Neural crest cell (in vitro differentiated cells): Measurements from ENCODE around the gene LIN7B. TPM values are rescaled to one million over a fixed set of nuclear protein-coding genes. Genes with fewer than 3 reads are reported as not detected.
A peak's percentile ranks its signal among the peaks of the same experiment; 100 is the strongest.

ENCODE experiments used
- DNase-seq: peaks from one replicate; pipeline ENCODE4 v3.0.0; 2021; ENCODE audit warnings: low read depth, mixed read lengths, low spot score
- H3K27ac Mint-ChIP-seq: one replicate; pipeline ENCODE4 v1.8.0; 2021; ENCODE audit warnings: mild to moderate bottlenecking, mixed read lengths; ENCODE audit not compliant: unreplicated experiment
- H3K27me3 Mint-ChIP-seq: 2 replicates; pipeline ENCODE4 v1.8.0; 2021; ENCODE audit warnings: low read depth, mild to moderate bottlenecking, mixed read lengths
- H3K36me3 Mint-ChIP-seq: 2 replicates; pipeline ENCODE4 v1.8.0; 2021; ENCODE audit warnings: low read depth, mild to moderate bottlenecking, mixed read lengths
- H3K4me1 Mint-ChIP-seq: 2 replicates; pipeline ENCODE4 v1.8.0; 2021; ENCODE audit warnings: mixed read lengths
- H3K4me3 Mint-ChIP-seq: one replicate; pipeline ENCODE4 v1.8.0; 2021; ENCODE audit warnings: mild to moderate bottlenecking, mixed read lengths
- H3K9me3 Mint-ChIP-seq: 2 replicates; pipeline ENCODE4 v1.8.0; 2021; ENCODE audit warnings: mixed read lengths
- CTCF ChIP-seq: fragments of 200-600 bp; sonication (generic); conservative IDR thresholded peaks from 2 replicates; pipeline ENCODE4 v1.5.0; 2021; ENCODE audit warnings: antibody characterized with exemption, mild to moderate bottlenecking
- total RNA-seq: library from RNA; stranded (reverse); gene quantifications from 2 replicates; pipeline ENCODE4 v1.2.1, GENCODE V29; 2021

Gene LIN7B
- total RNA-seq, 1 donor from 2014 or later: 5.4 TPM

- no peak for DNase-seq
- H3K4me3 Mint-ChIP-seq: peak overlapping the region; percentile 85
- no peaks in the 10 kb centered on the region for H3K36me3 Mint-ChIP-seq
- H3K4me1 Mint-ChIP-seq: peaks cover 46% of the 10 kb centered on the region
- TF ChIP-seq CTCF: no peak
- no peaks in the 10 kb centered on the region for H3K9me3 Mint-ChIP-seq
- H3K27me3 Mint-ChIP-seq: peaks cover 19% of the 10 kb centered on the region
- no peak overlapping the region for H3K27ac Mint-ChIP-seq
Measured at GRCh38 chr19:49148044-49148682, 34.0 kb downstream of the LIN7B start.

- Mint-ChIP-seq H3K4me3 (peak overlapping the region; percentile 98), H3K9me3 (peaks cover 6% of the 10 kb centered on the region), H3K36me3 (no peaks in the 10 kb centered on the region), H3K27ac (peak overlapping the region; percentile 99), H3K27me3 (peaks cover 21% of the 10 kb centered on the region), H3K4me1 (peaks cover 45% of the 10 kb centered on the region)
- peak; percentile 100 for DNase-seq
- TF ChIP-seq CTCF: no peak
Measured at GRCh38 chr19:49148784-49149651, 34.8 kb downstream of the LIN7B start.

GRCh38 chr19:49149652-49150105 is 35.5 kb downstream of the LIN7B start:
- peak overlapping the region; percentile 99 for H3K27ac Mint-ChIP-seq
- TF ChIP-seq CTCF: no peak
- peaks cover 9% of the 10 kb centered on the region for H3K9me3 Mint-ChIP-seq
- peak overlapping the region; percentile 98 for H3K4me3 Mint-ChIP-seq
- peaks cover 21% of the 10 kb centered on the region for H3K27me3 Mint-ChIP-seq
- DNase-seq: peak; percentile 85
- H3K36me3 Mint-ChIP-seq: no peaks in the 10 kb centered on the region
- peaks cover 45% of the 10 kb centered on the region for H3K4me1 Mint-ChIP-seq

GRCh38 chr19:49150106-49150943 is 36.2 kb downstream of the LIN7B start:
- H3K27ac Mint-ChIP-seq: peak overlapping the region; percentile 99
- DNase-seq: peak; percentile 82
- H3K27me3 Mint-ChIP-seq: peaks cover 21% of the 10 kb centered on the region
- peak overlapping the region; percentile 98 for H3K4me3 Mint-ChIP-seq
- H3K9me3 Mint-ChIP-seq: peaks cover 9% of the 10 kb centered on the region
- no peaks in the 10 kb centered on the region for H3K36me3 Mint-ChIP-seq
- peaks cover 42% of the 10 kb centered on the region for H3K4me1 Mint-ChIP-seq
- TF ChIP-seq CTCF: no peak

- Mint-ChIP-seq H3K9me3 (peaks cover 9% of the 10 kb centered on the region), H3K36me3 (no peaks in the 10 kb centered on the region), H3K4me3 (peak overlapping the region; percentile 85), H3K27me3 (peaks cover 26% of the 10 kb centered on the region), H3K27ac (no peak overlapping the region), H3K4me1 (peaks cover 42% of the 10 kb centered on the region)
- no peak for TF ChIP-seq CTCF
- DNase-seq: no peak
Measured at GRCh38 chr19:49150944-49151243, 36.7 kb downstream of the LIN7B start.
